Fibroblast of mammary gland (primary cell): Measurements from ENCODE around the gene ACOT4.
"Not testable (repeated sequence)": the region's sequence is repeated elsewhere in the genome, so short reads cannot be mapped to it uniquely, and the experiment has no call there.

Source experiments
- DNase-seq: peaks from one replicate; pipeline ENCODE4 v3.0.0-alpha.2; 2010; ENCODE audit warnings: low read depth
- H3K4me3 ChIP-seq: 2 replicates; pipeline ENCODE4 v1.5.1; 2011; ENCODE audit warnings: low read depth, mild to moderate bottlenecking, low read length, moderate library complexity; ENCODE audit not compliant: control insufficient read depth
- TF ChIP-seq, protein P1 (sequence below): conservative IDR thresholded peaks from 2 replicates; pipeline ENCODE4 v1.5.1; 2011; ENCODE audit warnings: low read depth, low read length, inconsistent platforms; ENCODE audit not compliant: control insufficient read depth, insufficient read depth

Gene ACOT4

DNA sequence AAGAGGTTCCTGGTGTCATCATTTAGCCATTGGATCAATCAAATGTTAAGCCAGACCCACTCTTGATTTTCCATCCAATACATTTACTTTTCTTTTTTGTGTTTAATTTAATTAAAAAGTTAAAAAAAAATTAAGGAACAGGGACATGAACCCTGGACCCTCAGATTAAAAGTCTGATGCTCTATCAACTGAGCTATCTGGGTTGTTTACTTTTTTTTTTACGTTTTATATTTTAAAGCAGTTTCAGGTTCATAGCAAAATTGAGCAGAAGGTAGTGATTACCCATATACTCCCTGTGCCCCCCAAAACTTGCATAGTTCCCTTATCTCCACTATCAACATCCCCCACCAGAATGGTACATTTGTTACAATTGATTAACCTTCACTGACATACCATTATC lies 3.0 kb upstream of the ACOT4 start:
- DNase-seq: no peak
- H3K4me3 ChIP-seq: no peak overlapping the region
- TF ChIP-seq, protein P1, sequence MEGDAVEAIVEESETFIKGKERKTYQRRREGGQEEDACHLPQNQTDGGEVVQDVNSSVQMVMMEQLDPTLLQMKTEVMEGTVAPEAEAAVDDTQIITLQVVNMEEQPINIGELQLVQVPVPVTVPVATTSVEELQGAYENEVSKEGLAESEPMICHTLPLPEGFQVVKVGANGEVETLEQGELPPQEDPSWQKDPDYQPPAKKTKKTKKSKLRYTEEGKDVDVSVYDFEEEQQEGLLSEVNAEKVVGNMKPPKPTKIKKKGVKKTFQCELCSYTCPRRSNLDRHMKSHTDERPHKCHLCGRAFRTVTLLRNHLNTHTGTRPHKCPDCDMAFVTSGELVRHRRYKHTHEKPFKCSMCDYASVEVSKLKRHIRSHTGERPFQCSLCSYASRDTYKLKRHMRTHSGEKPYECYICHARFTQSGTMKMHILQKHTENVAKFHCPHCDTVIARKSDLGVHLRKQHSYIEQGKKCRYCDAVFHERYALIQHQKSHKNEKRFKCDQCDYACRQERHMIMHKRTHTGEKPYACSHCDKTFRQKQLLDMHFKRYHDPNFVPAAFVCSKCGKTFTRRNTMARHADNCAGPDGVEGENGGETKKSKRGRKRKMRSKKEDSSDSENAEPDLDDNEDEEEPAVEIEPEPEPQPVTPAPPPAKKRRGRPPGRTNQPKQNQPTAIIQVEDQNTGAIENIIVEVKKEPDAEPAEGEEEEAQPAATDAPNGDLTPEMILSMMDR: no peak

DNA sequence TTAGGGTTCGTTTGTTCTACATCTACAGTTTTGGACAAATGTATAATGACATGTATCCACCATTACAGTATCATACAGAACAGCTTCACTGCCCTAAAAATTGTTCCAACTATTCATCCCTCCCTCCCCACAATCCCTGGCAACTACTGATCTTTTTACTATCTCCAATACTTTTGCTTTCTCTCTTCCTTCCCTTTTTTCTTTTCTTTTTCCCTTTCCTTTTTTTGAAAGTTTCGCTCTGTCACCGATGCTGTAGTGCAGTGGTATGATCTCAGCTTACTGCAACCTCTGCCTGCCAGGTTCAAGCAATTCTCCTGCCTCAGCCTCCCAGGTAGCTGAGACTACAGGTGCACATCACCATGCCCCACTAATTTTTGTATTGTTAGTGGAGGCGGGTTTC lies 2.6 kb upstream of the ACOT4 start:
- H3K4me3 ChIP-seq: no peak overlapping the region
- DNase-seq: no peak
- TF ChIP-seq, protein P1: no peak

DNA sequence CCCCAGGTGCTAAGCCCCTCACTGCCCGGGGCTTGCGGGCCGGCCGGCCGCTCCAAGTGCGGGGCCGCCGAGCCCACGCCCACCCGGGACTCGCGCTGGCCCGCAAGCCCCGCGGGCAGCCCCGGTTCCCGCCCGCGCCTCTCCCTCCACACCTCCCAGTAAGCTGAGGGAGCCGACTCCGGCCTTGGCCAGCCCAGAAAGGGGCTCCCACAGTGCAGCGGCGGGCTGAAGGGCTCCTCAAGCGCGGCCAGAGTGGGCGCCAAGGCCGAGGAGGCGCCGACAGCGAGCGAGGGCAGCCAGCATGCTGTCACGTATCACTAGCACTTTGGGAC lies 1.0 kb upstream of the ACOT4 start:
- H3K4me3 ChIP-seq, DNase-seq: not testable (repeated sequence)

DNA sequence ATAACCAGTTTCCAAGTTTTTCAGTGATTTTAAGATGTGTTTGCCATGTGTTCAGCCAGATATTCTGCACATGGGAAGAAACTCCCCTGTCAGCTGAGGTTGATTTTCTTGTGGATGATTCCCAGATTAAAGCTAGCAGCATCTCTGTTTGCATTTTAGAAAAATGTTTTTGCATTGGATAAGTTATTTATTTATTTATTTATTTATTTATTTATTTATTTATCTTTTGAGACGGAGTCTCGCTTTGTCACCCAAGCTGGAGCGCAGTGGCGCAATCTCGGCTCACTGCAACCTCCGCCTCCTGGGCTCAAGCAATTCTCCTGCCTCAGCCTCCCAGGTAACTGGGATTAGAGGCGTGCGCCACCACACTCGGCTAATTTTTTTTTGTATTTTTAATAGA lies 2.8 kb downstream of the ACOT4 start:
- TF ChIP-seq, protein P1: no peak
- no peak for DNase-seq
- no peak overlapping the region for H3K4me3 ChIP-seq

DNA sequence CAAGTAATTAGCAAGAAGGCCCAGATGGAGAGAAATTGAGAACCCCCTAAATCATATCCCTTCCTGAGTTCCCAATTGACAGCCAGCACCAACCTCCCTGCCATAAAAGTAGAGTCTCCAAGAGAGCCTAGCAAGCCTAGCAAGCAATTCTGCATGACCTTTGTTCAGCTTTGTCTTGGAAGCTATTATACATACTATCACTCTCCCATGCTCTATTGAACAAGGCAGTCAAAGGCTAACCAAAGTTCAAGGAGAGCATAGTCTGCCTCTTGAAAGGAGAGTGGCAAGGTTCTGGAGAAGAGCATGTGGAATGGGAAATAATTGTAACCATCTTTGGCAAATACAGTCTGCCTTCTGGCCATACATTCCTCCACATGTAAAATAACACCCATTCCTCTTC lies 7.8 kb downstream of the ACOT4 start:
- no peak overlapping the region for H3K4me3 ChIP-seq
- TF ChIP-seq, protein P1: no peak
- DNase-seq: no peak

DNA sequence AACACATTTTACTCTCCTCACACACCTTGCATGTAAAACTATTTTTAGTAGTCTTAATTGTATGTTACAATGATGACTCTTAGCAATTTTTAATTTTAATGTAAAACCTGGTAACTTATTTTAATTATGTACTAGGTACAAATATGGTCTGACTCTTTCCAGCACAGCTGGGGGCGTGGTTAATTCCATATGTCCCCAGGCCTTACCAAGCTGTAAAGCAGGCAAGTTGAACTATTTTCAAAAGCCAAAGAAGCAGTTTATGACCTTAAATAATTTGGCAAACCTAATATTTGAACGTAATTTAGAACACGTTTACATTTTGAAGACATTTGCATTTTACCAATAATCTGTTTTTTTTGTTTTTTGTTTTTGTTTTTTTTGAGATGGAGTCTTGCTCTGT lies 11.3 kb downstream of the ACOT4 start:
- TF ChIP-seq, protein P1: no peak
- no peak overlapping the region for H3K4me3 ChIP-seq
- DNase-seq: no peak

DNA sequence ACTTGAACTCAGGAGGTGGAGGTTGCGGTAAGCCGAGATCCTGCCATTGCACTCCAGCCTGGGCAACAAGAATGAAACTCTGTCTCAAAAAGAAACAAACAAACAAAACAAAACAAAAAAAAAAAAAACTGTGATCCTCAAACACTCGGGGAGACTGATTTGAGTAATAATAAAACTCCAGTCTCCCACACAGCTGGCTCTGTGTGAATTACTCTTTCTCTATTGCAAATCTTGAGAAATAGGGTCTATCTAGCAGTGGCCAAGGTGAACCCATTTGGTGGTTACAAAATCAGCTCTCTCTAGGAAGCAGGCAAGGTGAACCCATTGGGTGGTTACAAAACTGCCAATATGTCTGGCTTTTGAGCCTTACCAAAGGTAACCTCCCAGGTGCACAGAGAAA lies 14.6 kb downstream of the ACOT4 start:
- DNase-seq: no peak
- no peak overlapping the region for H3K4me3 ChIP-seq
- TF ChIP-seq, protein P1: no peak
